ENCODE data around the gene HSPB7.
"Not testable (repeated sequence)": the region's sequence is repeated elsewhere in the genome, so short reads cannot be mapped to it uniquely, and the experiment has no call there.

HSPB7 gene

GRCh38 chr1:16041200-16041599, 23.4 kb upstream of the HSPB7 start:
- DNase-seq (ENCODE audit: insufficient read length, low spot score) (no peak), FAIRE-seq (no peak)
- no peak for TF ChIP-seq POLR2A (IDR thresholded peaks at IDR 0.05; ENCODE audit: low read depth, low read length)

- not testable (repeated sequence) for FAIRE-seq
Measured at GRCh38 chr1:16039871-16040270, 22.0 kb upstream of the HSPB7 start.

GRCh38 chr1:16038620-16038912, 20.7 kb upstream of the HSPB7 start:
- TF ChIP-seq POLR2A (IDR thresholded peaks at IDR 0.05; ENCODE audit: low read depth, low read length) = no peak
- no peak for FAIRE-seq
- peak; percentile 49 for DNase-seq (ENCODE audit: insufficient read length, low spot score)

More at GRCh38 chr1:16039871-16040270, 22.0 kb upstream of the HSPB7 start:
- not testable (repeated sequence) for DNase-seq (ENCODE audit: insufficient read length, low spot score)

GRCh38 chr1:16036461-16036860, 18.6 kb upstream of the HSPB7 start:
- not testable (repeated sequence) for DNase-seq (ENCODE audit: insufficient read length, low spot score); FAIRE-seq

- not testable (repeated sequence) for FAIRE-seq; DNase-seq (ENCODE audit: insufficient read length, low spot score)
Measured at GRCh38 chr1:16033103-16033632, 15.3 kb upstream of the HSPB7 start.

- DNase-seq (ENCODE audit: insufficient read length, low spot score) (peak; percentile 80), FAIRE-seq (no peak)
- no peak for TF ChIP-seq POLR2A (IDR thresholded peaks at IDR 0.05; ENCODE audit: low read depth, low read length)
Measured at GRCh38 chr1:16032388-16033102, 14.7 kb upstream of the HSPB7 start.

- no peak for FAIRE-seq
Measured at GRCh38 chr1:16031551-16031950, 13.7 kb upstream of the HSPB7 start.

GRCh38 chr1:16029288-16029687, 11.4 kb upstream of the HSPB7 start:
- DNase-seq (ENCODE audit: insufficient read length, low spot score) (no peak), FAIRE-seq (no peak)
- TF ChIP-seq POLR2A (IDR thresholded peaks at IDR 0.05; ENCODE audit: low read depth, low read length) = no peak

More at GRCh38 chr1:16031551-16031950, 13.7 kb upstream of the HSPB7 start:
- TF ChIP-seq POLR2A (IDR thresholded peaks at IDR 0.05; ENCODE audit: low read depth, low read length) = no peak
- DNase-seq (ENCODE audit: insufficient read length, low spot score) = no peak

GRCh38 chr1:16029003-16029268, 11.1 kb upstream of the HSPB7 start:
- FAIRE-seq; DNase-seq (ENCODE audit: insufficient read length, low spot score): not testable (repeated sequence)

- FAIRE-seq (no peak), DNase-seq (ENCODE audit: insufficient read length, low spot score) (no peak)
- TF ChIP-seq POLR2A (IDR thresholded peaks at IDR 0.05; ENCODE audit: low read depth, low read length) = no peak
Measured at GRCh38 chr1:16028237-16029002, 10.6 kb upstream of the HSPB7 start.

- no peak for DNase-seq (ENCODE audit: insufficient read length, low spot score)
- no peak for FAIRE-seq
- no peak for TF ChIP-seq POLR2A (IDR thresholded peaks at IDR 0.05; ENCODE audit: low read depth, low read length)
Measured at GRCh38 chr1:16026723-16027484, 9.1 kb upstream of the HSPB7 start.

GRCh38 chr1:16026302-16026701, 8.5 kb upstream of the HSPB7 start:
- not testable (repeated sequence) for DNase-seq (ENCODE audit: insufficient read length, low spot score); FAIRE-seq

GRCh38 chr1:16023050-16023653, 5.3 kb upstream of the HSPB7 start:
- FAIRE-seq (no peak), DNase-seq (ENCODE audit: insufficient read length, low spot score) (no peak)

GRCh38 chr1:16022393-16022792, 4.5 kb upstream of the HSPB7 start:
- no peak for FAIRE-seq
- TF ChIP-seq POLR2A (IDR thresholded peaks at IDR 0.05; ENCODE audit: low read depth, low read length) = no peak
- DNase-seq (ENCODE audit: insufficient read length, low spot score) = no peak

More at GRCh38 chr1:16023050-16023653, 5.3 kb upstream of the HSPB7 start:
- TF ChIP-seq POLR2A (IDR thresholded peaks at IDR 0.05; ENCODE audit: low read depth, low read length) = no peak
